Activated CD8-positive, alpha-beta T cell treated with anti-CD3 and anti-CD28 coated beads, Interleukin-2, amount 10 ng/mL, durations not matched to agents 7 days and 5 days (primary cell): ENCODE results near the gene XPNPEP3. TPM values are rescaled to one million over a fixed set of nuclear protein-coding genes. Genes with fewer than 3 reads are reported as not detected.
"Not testable (repeated sequence)": the region's sequence is repeated elsewhere in the genome, so short reads cannot be mapped to it uniquely, and the experiment has no call there.

Experiments used
- ATAC-seq: fragments of 150-1000 bp; cut with Tn5 transposase; one replicate; pipeline ENCODE4 v1.10.0; 2021; ENCODE audit warnings: moderate library complexity
- CTCF ChIA-PET: fragments of 350-600 bp; sonication (Branson Sonifier 250); formaldehyde crosslinking; loops from one replicate; lab custom pipeline; 2021; ENCODE audit warnings: antibody characterized with exemption; lab: Charles Lee
- POLR2A ChIA-PET: fragments of 350-600 bp; sonication (Branson Sonifier 250); formaldehyde crosslinking; loops from one replicate; lab custom pipeline; 2021; ENCODE audit warnings: antibody characterized with exemption; lab: Charles Lee
- DNase-seq: peaks from one replicate; pipeline ENCODE4 v3.0.0-alpha.2; 2020
- H3K27ac Mint-ChIP-seq: one replicate; pipeline ENCODE4 v1.8.0; 2021; ENCODE audit warnings: mild to moderate bottlenecking, mixed read lengths
- H3K27me3 Mint-ChIP-seq: one replicate; pipeline ENCODE4 v1.8.0; 2021; ENCODE audit warnings: low read depth, mixed read lengths
- H3K36me3 Mint-ChIP-seq: one replicate; pipeline ENCODE4 v1.8.0; 2021; ENCODE audit warnings: low read depth, mixed read lengths
- H3K4me1 Mint-ChIP-seq: one replicate; pipeline ENCODE4 v1.8.0; 2021; ENCODE audit warnings: low read depth, mixed read lengths
- H3K4me3 Mint-ChIP-seq: one replicate; pipeline ENCODE4 v1.8.0; 2021; ENCODE audit warnings: mild to moderate bottlenecking, mixed read lengths
- H3K9me3 Mint-ChIP-seq: one replicate; pipeline ENCODE4 v1.8.0; 2022; ENCODE audit warnings: mixed read lengths; ENCODE audit not compliant: insufficient read depth
- total RNA-seq, 2 experiments: library from RNA; stranded (reverse); gene quantifications; one replicate each; pipeline ENCODE4 v1.2.3, GENCODE V29; 2021

The XPNPEP3 gene
- 10 to 100 TPM; 14.6 TPM for total RNA-seq

DNA sequence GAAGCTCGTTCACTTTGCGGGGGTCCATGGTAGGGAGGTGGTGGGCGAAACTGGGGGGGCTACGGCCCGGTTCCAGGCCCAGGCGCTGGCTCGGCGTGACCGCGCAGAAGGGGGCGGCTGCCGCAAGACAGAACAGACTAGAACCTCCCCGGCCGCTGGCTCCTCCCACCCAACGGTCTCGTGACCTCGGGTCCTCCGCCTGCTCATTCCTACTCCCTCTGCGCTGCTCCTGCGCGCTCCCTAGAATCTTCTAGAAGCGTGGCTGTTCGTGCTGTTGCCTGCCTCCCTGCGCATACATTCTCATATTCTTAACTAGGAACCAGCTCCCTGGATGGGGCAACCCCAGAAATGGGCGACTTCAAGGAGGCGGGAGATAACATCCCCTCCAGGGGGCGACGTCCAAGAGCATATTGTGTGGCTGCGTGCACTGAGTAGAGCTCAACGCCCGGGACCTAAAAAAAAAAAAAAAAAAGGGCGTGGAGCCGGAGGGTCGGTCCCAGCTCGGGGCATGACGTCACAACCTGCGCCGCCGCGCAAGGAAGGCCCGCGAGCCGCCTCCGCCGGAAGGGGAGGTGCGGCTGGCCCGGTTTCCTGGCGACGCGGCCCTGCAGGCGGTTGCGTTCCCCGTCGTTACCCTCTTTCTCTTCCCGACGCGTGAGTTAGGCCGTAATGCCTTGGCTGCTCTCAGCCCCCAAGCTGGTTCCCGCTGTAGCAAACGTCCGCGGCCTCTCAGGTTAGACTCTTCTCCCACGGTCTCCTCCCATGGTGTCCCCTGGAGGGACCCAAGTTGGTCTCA lies at the start of gene XPNPEP3, which contains the start of gene ST13:
Gene XPNPEP3, plus strand, starts transcription at position 636 of the 796 bp plus-strand sequence. Its CDS starts 34 bp downstream, at position 670.
Gene ST13, minus strand, starts transcription at position 127 of the 796 bp plus-strand sequence. Its CDS starts 99 bp downstream, at position 28.
- Mint-ChIP-seq H3K4me1 (peaks cover 48% of the 10 kb centered on the region), H3K9me3 (no peaks in the 10 kb centered on the region), H3K27me3 (no peaks in the 10 kb centered on the region), H3K36me3 (peaks cover 21% of the 10 kb centered on the region), H3K27ac (peak within 1 kb of the TSS; percentile 100), H3K4me3 (peak within 1 kb of the TSS; percentile 96)
- ATAC-seq, result peak; percentile 94
- POLR2A ChIA-PET, result interaction anchor here (0.6 to 3.0 kb wide), 15 partner anchors 8 to 590 kb away, joined by 3 to 15 read pairs (median 4); partner anchors contain the start of genes MRTFA and SLC25A17
- CTCF ChIA-PET, result interaction anchor here (1.0 to 4.0 kb wide), 9 partner anchors 11 to 420 kb away, joined by 3 to 14 read pairs (median 6); no protein-coding TSS in a partner anchor
- peak; percentile 98 for DNase-seq

DNA sequence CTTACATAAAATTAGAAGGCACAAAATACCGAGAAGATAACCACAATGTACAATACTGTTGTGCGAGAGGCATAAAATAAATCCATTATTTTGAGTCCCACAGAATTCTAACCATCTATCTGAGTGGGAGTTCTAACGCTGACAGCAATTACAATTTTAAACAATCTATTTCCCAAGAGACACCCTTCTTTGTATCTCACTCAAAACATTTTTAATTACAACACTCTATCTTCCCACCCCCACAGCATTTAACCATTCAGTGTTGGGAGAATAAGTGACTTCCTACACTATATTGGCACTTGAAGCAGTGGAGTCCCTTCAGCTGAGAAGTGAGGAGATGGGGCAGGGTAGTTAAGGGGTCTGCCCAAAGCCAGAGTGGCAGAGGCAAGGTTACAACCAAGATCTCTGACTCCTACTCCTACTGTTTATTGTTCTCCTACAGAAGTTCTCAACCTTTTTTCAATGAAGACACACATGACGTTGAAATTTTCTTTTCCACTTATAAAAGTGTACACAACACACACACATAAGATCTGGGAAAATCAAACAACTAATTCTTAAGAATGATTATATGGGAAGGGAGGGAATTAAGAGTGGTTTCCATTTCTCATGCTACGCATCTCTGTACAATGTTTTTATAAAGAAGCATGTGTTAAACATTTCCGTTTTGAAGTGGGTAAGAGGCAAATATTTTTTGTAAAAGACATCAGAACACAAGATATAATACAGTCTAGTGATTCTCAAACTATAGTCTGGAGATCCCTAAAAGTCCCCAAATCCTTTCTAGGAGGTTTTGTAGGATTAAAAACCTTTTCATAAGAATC lies 48.7 kb upstream of the XPNPEP3 start:
- Mint-ChIP-seq H3K27ac (no peak overlapping the region), H3K4me3 (no peak overlapping the region), H3K27me3 (no peaks in the 10 kb centered on the region), H3K9me3 (no peaks in the 10 kb centered on the region), H3K4me1 (no peaks in the 10 kb centered on the region), H3K36me3 (peaks cover 9% of the 10 kb centered on the region)
- ATAC-seq (no peak), DNase-seq (no peak)
- ChIA-PET POLR2A (interaction anchor here (0.6 kb wide), 1 partner anchor 143 kb away, joined by 3 read pairs; no protein-coding TSS in a partner anchor), CTCF (interaction anchor here (0.8 to 0.9 kb wide), 2 partner anchors 29 to 125 kb away, joined by 3 read pairs; no protein-coding TSS in a partner anchor)

DNA sequence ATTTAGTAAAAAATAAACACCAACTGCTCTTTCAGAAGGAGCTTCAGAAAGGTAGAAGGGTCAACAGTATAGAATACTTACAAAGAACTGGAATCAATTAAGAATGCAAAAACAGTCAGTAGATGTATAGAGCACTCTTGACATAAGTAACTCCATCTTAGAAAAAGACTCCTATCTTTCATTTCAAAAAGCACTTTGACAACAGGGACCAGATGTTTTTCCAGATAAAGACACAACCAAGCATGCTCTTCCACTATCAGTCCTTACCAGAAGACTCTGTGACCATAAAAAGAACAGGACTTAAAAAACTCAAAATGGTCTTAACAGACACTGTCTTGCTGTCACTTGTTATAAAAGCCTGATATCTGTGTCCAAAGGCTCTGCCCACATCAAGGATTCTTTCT lies 43.0 kb upstream of the XPNPEP3 start:
- Mint-ChIP-seq H3K36me3 (peaks cover 18% of the 10 kb centered on the region), H3K4me1 (peaks cover 27% of the 10 kb centered on the region), H3K9me3 (no peaks in the 10 kb centered on the region), H3K4me3 (no peak overlapping the region), H3K27ac (no peak overlapping the region), H3K27me3 (no peaks in the 10 kb centered on the region)
- POLR2A ChIA-PET, result no interaction called here
- CTCF ChIA-PET, result no interaction called here
- DNase-seq (no peak), ATAC-seq (no peak)

DNA sequence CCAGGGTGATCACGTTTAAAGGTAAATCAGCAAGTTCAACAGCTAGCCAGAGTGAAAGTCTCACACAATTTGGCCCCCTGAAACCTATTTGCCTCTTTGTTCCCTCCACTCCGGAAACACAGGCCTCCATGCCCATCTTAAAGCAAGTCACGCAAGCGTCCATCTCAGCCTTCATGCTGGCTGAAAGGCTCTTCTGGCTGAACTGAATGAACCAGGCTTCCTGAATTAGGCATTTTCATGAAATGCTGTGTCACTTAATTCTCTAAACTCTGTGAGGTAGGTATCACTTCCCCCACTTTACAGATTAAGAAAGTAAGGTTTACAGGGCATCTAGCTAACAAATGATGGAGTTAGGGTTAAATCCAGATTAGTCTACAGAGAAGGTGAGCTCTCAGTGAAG lies 39.2 kb upstream of the XPNPEP3 start:
- H3K4me3 Mint-ChIP-seq, result peak overlapping the region; percentile 94
- no peaks in the 10 kb centered on the region for H3K9me3 Mint-ChIP-seq
- ChIA-PET CTCF (interaction anchor here (1.1 to 5.5 kb wide), 4 partner anchors 13 to 284 kb away, joined by 4 to 33 read pairs (median 5); partner anchors contain the start of gene XPNPEP3), POLR2A (interaction anchor here (1.6 kb wide), 1 partner anchor 45 kb away, joined by 3 read pairs; no protein-coding TSS in a partner anchor)
- DNase-seq, result no peak
- H3K4me1 Mint-ChIP-seq, result peaks cover 36% of the 10 kb centered on the region
- peak overlapping the region; percentile 41 for H3K27ac Mint-ChIP-seq
- peaks cover 14% of the 10 kb centered on the region for H3K36me3 Mint-ChIP-seq
- ATAC-seq, result no peak
- H3K27me3 Mint-ChIP-seq, result no peaks in the 10 kb centered on the region

DNA sequence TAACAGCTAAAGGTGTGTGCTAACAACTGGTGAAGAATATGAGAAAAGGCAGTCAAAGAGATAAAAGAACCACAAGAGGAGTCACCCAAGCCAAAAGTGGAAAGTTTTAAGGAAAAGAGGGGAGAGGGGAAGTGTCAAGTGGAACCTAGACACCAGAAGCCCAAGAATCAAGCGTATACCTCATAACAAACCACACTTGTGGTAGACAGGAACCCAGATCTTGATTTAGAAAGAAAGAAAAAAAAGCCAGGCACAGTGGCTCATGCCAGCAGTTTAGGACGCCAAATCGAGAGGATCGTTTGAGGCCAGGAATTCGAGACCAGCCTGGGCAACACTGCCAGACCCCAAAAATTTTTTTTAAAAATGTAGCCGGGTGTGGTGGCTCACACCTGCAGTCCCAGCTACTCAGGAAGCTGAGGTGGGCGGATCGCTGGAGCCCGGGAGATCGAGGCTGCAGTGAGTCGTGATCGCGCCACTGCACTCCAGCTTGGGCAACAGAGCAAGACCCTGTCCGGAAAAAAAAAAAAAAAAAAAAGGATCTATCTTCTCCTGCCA lies 38.7 kb upstream of the XPNPEP3 start:
- ATAC-seq (peak; percentile 15), DNase-seq (peak; percentile 34)
- POLR2A ChIA-PET, result interaction anchor here (0.9 to 2.6 kb wide), 3 partner anchors 38 to 149 kb away, joined by 3 to 15 read pairs (median 3); partner anchors contain the start of genes ST13 and XPNPEP3
- Mint-ChIP-seq H3K4me3 (peak overlapping the region; percentile 94), H3K4me1 (peaks cover 36% of the 10 kb centered on the region), H3K27ac (peak overlapping the region; percentile 92), H3K36me3 (peaks cover 14% of the 10 kb centered on the region), H3K9me3 (no peaks in the 10 kb centered on the region), H3K27me3 (no peaks in the 10 kb centered on the region)
- CTCF ChIA-PET, result interaction anchor here (1.1 to 5.5 kb wide), 5 partner anchors 13 to 285 kb away, joined by 4 to 33 read pairs (median 5); partner anchors contain the start of gene XPNPEP3

DNA sequence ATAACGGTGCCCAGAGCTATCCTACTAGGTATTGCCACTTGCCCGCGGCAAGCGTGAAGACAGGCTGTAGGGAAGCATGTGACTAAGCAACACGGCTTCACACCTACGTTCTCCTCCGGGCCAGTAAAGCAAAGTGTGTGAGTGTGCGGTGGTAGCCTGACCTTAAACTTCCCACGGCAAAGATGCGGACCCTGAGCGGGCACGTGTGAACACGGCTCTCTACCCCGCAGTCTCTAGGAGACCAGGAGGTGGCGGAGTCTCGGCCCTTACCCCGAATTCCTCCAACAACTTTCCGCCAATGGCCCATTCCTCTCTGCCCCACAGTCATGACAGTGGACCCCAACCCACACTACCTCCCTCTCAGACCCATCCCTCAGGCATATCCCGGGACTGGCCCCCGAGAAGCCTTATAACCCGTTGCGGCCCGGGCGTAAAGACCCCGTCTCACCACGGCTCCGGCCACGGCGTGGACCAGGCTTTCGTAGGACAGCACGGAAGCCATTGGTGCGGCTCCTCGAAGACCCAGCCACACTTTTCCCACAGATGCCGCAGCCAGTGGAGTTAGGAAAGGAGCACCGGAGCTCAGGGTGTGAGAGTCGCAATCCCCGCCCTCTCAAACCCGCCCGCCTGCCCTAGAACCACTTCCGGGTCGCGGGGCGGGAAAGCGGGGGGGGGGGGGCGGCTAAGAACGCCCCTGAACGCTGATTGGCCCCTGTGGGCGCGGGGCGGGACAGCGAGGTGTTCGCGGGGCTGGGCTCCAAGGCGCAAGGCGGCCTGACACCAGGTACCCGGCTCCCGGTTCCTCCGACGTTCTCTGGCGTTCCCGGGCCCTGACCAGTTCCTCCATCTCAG lies 38.0 kb upstream of the XPNPEP3 start, which contains the start of gene SLC25A17:
Gene SLC25A17, minus strand, starts transcription at position 600 of the 852 bp plus-strand sequence. Its CDS starts 98 bp downstream, at position 502.
- ATAC-seq (peak; percentile 93), DNase-seq (peak; percentile 90)
- Mint-ChIP-seq H3K4me1 (peaks cover 34% of the 10 kb centered on the region), H3K9me3 (no peaks in the 10 kb centered on the region), H3K4me3 (peak within 1 kb of the TSS; percentile 94), H3K27ac (peak within 1 kb of the TSS; percentile 92), H3K36me3 (peaks cover 13% of the 10 kb centered on the region), H3K27me3 (no peaks in the 10 kb centered on the region)
- CTCF ChIA-PET, result interaction anchor here (1.0 to 5.5 kb wide), 7 partner anchors 12 to 286 kb away, joined by 3 to 33 read pairs (median 4); partner anchors contain the start of gene XPNPEP3
- POLR2A ChIA-PET, result interaction anchor here (0.9 to 2.6 kb wide), 4 partner anchors 38 to 1499 kb away, joined by 3 to 15 read pairs (median 4); partner anchors contain the start of genes RPL3, ST13 and XPNPEP3

DNA sequence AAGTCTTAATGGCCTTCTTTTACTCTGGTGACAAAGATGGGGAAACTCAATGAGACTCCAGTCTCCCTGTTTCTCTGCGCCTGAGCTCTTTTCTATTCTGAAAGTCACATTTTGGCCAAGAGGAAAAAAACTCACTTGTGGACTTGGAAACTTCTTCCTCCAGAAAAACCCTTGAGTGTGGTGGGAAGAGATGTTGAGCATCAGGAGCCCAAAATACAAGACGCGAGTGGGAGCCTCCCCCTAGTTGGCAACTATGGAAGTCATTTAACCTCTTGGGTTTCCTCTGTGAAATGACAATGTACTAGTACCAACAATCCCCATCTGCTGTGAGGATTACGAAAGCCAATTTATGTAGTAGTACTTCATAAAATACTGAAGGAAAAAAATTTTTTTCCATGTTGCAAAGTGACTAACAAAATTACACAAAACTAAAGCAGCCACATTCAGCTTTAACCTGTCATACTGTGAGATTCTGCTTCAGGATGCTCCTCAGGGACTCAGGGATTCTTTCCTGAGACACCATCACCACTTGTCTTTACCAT lies 37.3 kb upstream of the XPNPEP3 start:
- Mint-ChIP-seq H3K27me3 (no peaks in the 10 kb centered on the region), H3K4me3 (peak overlapping the region; percentile 94), H3K36me3 (peaks cover 10% of the 10 kb centered on the region), H3K27ac (peak overlapping the region; percentile 64), H3K4me1 (peaks cover 32% of the 10 kb centered on the region), H3K9me3 (no peaks in the 10 kb centered on the region)
- CTCF ChIA-PET, result interaction anchor here (1.0 to 5.5 kb wide), 5 partner anchors 35 to 136 kb away, joined by 3 to 33 read pairs (median 4); no protein-coding TSS in a partner anchor
- DNase-seq (no peak), ATAC-seq (no peak)
- POLR2A ChIA-PET, result interaction anchor here (1.0 to 2.6 kb wide), 2 partner anchors 37 to 1500 kb away, joined by 6 to 15 read pairs; partner anchors contain the start of genes RPL3, ST13 and XPNPEP3

DNA sequence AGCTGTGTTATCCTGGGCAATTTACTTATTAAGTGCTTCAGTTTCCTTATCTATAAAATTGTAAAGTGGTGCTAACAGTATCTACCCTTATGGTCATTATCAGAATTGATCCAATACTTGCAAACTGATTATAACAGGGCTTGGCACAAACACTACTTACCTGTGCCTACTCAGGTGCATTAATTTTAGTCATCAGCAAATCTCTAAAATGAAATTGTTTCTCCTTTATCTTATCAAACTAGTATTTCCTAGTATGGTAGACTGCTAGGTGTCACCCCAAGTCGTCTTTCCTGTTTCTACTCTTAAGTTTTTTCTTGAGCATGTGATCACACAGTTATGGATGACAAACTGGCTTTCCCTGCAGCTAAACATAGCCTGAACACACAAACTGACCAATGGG lies 33.5 kb upstream of the XPNPEP3 start:
- H3K9me3 Mint-ChIP-seq, result no peaks in the 10 kb centered on the region
- no peak overlapping the region for H3K27ac Mint-ChIP-seq
- no peak overlapping the region for H3K4me3 Mint-ChIP-seq
- H3K4me1 Mint-ChIP-seq, result peaks cover 13% of the 10 kb centered on the region
- no peaks in the 10 kb centered on the region for H3K27me3 Mint-ChIP-seq
- POLR2A ChIA-PET, result interaction anchor here (1.1 kb wide), 1 partner anchor 33 kb away, joined by 3 read pairs; the partner anchor contains the start of genes ST13 and XPNPEP3
- no peak for ATAC-seq
- DNase-seq, result no peak
- CTCF ChIA-PET, result interaction anchor here (0.9 to 1.4 kb wide), 2 partner anchors 14 to 140 kb away, joined by 3 to 5 read pairs; no protein-coding TSS in a partner anchor
- peaks cover 15% of the 10 kb centered on the region for H3K36me3 Mint-ChIP-seq

DNA sequence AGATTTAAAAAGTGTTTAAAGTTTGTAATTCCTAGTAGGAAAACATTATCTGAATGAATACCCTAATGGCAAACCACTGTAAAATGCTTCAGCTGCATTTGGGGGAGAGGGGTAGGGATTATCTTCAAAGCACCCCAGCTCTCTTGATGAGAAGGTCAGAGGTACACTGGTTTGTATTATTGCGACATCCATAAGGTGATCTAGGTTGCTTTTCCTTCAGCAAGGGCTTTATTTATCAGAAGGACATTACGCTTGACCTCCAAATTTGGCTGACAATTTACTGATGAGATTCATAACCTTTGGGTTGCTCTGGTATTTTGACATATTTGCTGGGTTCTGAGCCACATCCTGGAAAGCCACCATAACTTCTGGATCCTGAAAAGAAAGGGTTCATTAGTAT lies 30.7 kb upstream of the XPNPEP3 start:
- H3K36me3 Mint-ChIP-seq, result peaks cover 28% of the 10 kb centered on the region
- H3K27me3 Mint-ChIP-seq, ATAC-seq, DNase-seq, H3K27ac Mint-ChIP-seq, POLR2A ChIA-PET, H3K4me1 Mint-ChIP-seq, H3K9me3 Mint-ChIP-seq, H3K4me3 Mint-ChIP-seq: not testable (repeated sequence)
- CTCF ChIA-PET, result interaction anchor here (0.8 kb wide), 1 partner anchor 10 kb away, joined by 3 read pairs; no protein-coding TSS in a partner anchor
